ENCODE data around the gene MLLT10. TPM values are rescaled to one million over a fixed set of nuclear protein-coding genes. Genes with fewer than 3 reads are reported as not detected.
A peak's percentile ranks its signal among the peaks of the same experiment; 100 is the strongest.

Gene MLLT10
- total RNA-seq, 1 donor from 2014 or later, result 58.1 TPM

GRCh38 chr10:21668831-21669230 lies 134.8 kb downstream of the MLLT10 start:
- H3K27me3 Mint-ChIP-seq (ENCODE audit: low read depth), result no peaks in the 10 kb centered on the region
- no peak overlapping the region for H3K27ac Mint-ChIP-seq (ENCODE audit: unreplicated experiment)
- H3K9me3 Mint-ChIP-seq, result no peaks in the 10 kb centered on the region
- H3K4me3 Mint-ChIP-seq, result no peak overlapping the region
- H3K36me3 Mint-ChIP-seq (ENCODE audit: low read depth), result no peaks in the 10 kb centered on the region
- no peak for DNase-seq (ENCODE audit: low read depth, low spot score)
- TF ChIP-seq CTCF (conservative IDR thresholded peaks at IDR 0.05), result no peak
- peaks cover 25% of the 10 kb centered on the region for H3K4me1 Mint-ChIP-seq

DNA sequence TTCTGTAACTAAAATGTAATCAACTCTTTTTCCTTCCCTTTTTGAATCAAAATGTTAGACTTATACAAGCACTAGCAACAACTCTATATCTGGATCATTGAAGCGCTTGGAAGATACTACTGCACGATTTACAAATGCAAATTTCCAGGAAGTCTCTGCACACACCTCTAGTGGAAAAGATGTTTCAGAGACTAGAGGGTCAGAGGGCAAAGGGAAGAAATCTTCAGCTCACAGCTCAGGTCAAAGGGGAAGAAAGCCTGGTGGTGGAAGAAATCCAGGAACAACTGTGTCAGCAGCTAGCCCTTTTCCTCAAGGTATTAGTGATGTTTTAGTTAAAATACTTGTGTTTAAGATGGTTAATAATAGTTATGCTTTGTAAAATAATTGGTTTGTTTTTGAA lies 136.4 kb downstream of the MLLT10 start:
- no peak for DNase-seq (ENCODE audit: low read depth, low spot score)
- no peak overlapping the region for H3K4me3 Mint-ChIP-seq
- H3K9me3 Mint-ChIP-seq, result no peaks in the 10 kb centered on the region
- H3K4me1 Mint-ChIP-seq, result peaks cover 24% of the 10 kb centered on the region
- no peak overlapping the region for H3K27ac Mint-ChIP-seq (ENCODE audit: unreplicated experiment)
- no peaks in the 10 kb centered on the region for H3K27me3 Mint-ChIP-seq (ENCODE audit: low read depth)
- H3K36me3 Mint-ChIP-seq (ENCODE audit: low read depth), result no peaks in the 10 kb centered on the region
- no peak for TF ChIP-seq CTCF (conservative IDR thresholded peaks at IDR 0.05)

DNA sequence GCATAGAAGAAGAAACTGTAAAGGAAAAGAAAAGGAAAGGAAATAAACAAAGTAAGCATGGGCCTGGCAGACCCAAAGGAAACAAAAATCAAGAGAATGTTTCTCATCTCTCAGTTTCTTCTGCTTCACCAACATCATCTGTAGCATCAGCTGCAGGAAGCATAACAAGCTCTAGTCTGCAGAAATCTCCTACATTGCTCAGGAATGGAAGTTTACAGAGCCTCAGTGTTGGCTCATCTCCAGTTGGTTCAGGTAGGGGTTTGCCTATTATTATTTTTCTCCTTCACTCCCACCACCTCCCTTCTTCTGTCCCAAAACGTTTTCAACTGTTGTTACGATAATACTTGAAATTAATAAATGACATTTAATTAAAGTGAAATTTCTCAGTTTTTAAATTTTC lies 139.6 kb downstream of the MLLT10 start:
- Mint-ChIP-seq H3K4me1 (peaks cover 23% of the 10 kb centered on the region), H3K9me3 (no peaks in the 10 kb centered on the region), H3K4me3 (no peak overlapping the region), H3K36me3 (ENCODE audit: low read depth) (peaks cover 4% of the 10 kb centered on the region), H3K27me3 (ENCODE audit: low read depth) (no peaks in the 10 kb centered on the region), H3K27ac (ENCODE audit: unreplicated experiment) (no peak overlapping the region)
- TF ChIP-seq CTCF (conservative IDR thresholded peaks at IDR 0.05), result no peak
- no peak for DNase-seq (ENCODE audit: low read depth, low spot score)

DNA sequence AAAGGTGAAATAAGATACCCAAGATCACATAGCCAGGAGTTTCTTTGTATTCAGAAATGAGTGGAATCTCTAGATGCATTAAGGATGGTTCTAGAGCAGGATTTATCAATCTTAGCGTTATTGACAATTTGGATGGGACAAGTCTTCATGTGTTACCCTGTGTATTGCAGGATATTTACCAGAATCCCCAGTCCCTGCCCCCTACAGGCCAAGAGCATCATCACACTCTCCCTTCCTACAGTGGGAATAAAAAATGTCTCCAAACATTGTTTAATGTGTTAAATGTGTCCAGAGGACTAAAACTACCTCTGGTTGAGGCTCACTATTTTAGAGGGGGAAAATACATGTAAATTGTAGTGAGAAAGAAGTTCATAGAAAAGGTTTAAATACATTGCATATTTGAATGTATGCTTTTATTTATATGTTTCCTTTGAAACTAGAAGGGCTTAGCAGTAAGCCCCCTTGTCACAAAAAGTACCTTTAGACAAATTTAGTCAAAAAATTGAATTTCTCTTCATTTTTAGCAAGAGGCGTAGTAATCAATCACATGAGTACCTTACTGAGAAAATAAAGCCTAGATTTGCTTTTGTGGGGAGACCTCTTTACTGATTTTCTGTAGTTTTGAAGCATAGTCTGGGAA lies 141.2 kb downstream of the MLLT10 start:
- H3K4me1 Mint-ChIP-seq, result peaks cover 13% of the 10 kb centered on the region
- H3K4me3 Mint-ChIP-seq, result no peak overlapping the region
- H3K27ac Mint-ChIP-seq (ENCODE audit: unreplicated experiment), result no peak overlapping the region
- peaks cover 9% of the 10 kb centered on the region for H3K36me3 Mint-ChIP-seq (ENCODE audit: low read depth)
- TF ChIP-seq CTCF (conservative IDR thresholded peaks at IDR 0.05), result peak; percentile 76
- peak; percentile 20 for DNase-seq (ENCODE audit: low read depth, low spot score)
- no peaks in the 10 kb centered on the region for H3K9me3 Mint-ChIP-seq
- H3K27me3 Mint-ChIP-seq (ENCODE audit: low read depth), result no peaks in the 10 kb centered on the region

- DNase-seq (ENCODE audit: low read depth, low spot score), result no peak
- H3K36me3 Mint-ChIP-seq (ENCODE audit: low read depth), result peaks cover 9% of the 10 kb centered on the region
- peaks cover 10% of the 10 kb centered on the region for H3K4me1 Mint-ChIP-seq
- TF ChIP-seq CTCF (conservative IDR thresholded peaks at IDR 0.05), result no peak
- H3K9me3 Mint-ChIP-seq, result no peaks in the 10 kb centered on the region
- H3K4me3 Mint-ChIP-seq, result no peak overlapping the region
- no peak overlapping the region for H3K27ac Mint-ChIP-seq (ENCODE audit: unreplicated experiment)
- no peaks in the 10 kb centered on the region for H3K27me3 Mint-ChIP-seq (ENCODE audit: low read depth)
Observed at GRCh38 chr10:21677551-21677950, 143.5 kb downstream of the MLLT10 start.
